GM23338 (cell line): Measurements from ENCODE around the gene MAST4. TPM values are rescaled to one million over a fixed set of nuclear protein-coding genes. Genes with fewer than 3 reads are reported as not detected.

ENCODE experiments used
- ATAC-seq: fragments of 200-7000 bp; cut with Tn5 transposase; 3 replicates; pipeline ENCODE4 v1.9.1; 2020
- DNase-seq: peaks from one replicate; pipeline ENCODE4 v3.0.0-alpha.2; 2015; ENCODE audit warnings: low spot score
- H2AFZ ChIP-seq: fragments of 200-600 bp; sonication (generic); 2 replicates; pipeline ENCODE4 v1.8.0; 2016; ENCODE audit warnings: antibody characterized with exemption, mild to moderate bottlenecking, moderate library complexity
- H3F3A ChIP-seq: fragments of 200-600 bp; sonication (generic); replicated peaks from 2 replicates; pipeline ENCODE4 v1.8.0; 2017; ENCODE audit warnings: antibody characterized with exemption, mixed run types, low read depth
- H3K27ac ChIP-seq: fragments of 200-600 bp; sonication (generic); 2 replicates; pipeline ENCODE4 v1.6.1; 2016; ENCODE audit warnings: low read depth
- H3K27me3 ChIP-seq: fragments of 200-600 bp; sonication (generic); 2 replicates; pipeline ENCODE4 v1.8.0; 2016; ENCODE audit warnings: mild to moderate bottlenecking, mixed run types, moderate library complexity; ENCODE audit not compliant: insufficient read depth
- H3K36me3 ChIP-seq: fragments of 200-600 bp; sonication (generic); 2 replicates; pipeline ENCODE4 v1.8.0; 2016; ENCODE audit warnings: mild to moderate bottlenecking; ENCODE audit not compliant: insufficient read depth
- H3K4me1 ChIP-seq: fragments of 200-600 bp; sonication (generic); 2 replicates; pipeline ENCODE4 v1.8.0; 2016; ENCODE audit warnings: mild to moderate bottlenecking, moderate library complexity; ENCODE audit not compliant: insufficient read depth
- H3K4me2 ChIP-seq: fragments of 200-600 bp; sonication (generic); 2 replicates; pipeline ENCODE4 v1.7.1; 2017; ENCODE audit warnings: mixed run types
- H3K4me3 ChIP-seq: fragments of 200-600 bp; sonication (generic); 2 replicates; pipeline ENCODE4 v1.6.1; 2016; ENCODE audit warnings: mixed run types
- H3K79me2 ChIP-seq: fragments of 200-600 bp; sonication (generic); replicated peaks from 2 replicates; pipeline ENCODE4 v1.8.0; 2017; ENCODE audit warnings: mild to moderate bottlenecking; ENCODE audit not compliant: insufficient read depth
- H3K9me2 ChIP-seq: fragments of 200-600 bp; sonication (generic); 2 replicates; pipeline ENCODE4 v1.8.0; 2017; ENCODE audit not compliant: insufficient read depth
- H4K20me1 ChIP-seq: fragments of 200-600 bp; sonication (generic); replicated peaks from 2 replicates; pipeline ENCODE4 v1.8.0; 2017; ENCODE audit warnings: mild to moderate bottlenecking; ENCODE audit not compliant: insufficient read depth
- H3K27ac Mint-ChIP-seq: 2 replicates; pipeline ENCODE4 v1.8.0; 2020; ENCODE audit warnings: inconsistent platforms, mild to moderate bottlenecking, moderate library complexity, mixed read lengths
- H3K27me3 Mint-ChIP-seq: 3 replicates; pipeline ENCODE4 v1.8.0; 2022; ENCODE audit warnings: low read depth, mild to moderate bottlenecking, moderate library complexity, mixed read lengths, inconsistent platforms; ENCODE audit not compliant: insufficient read depth, poor library complexity
- H3K36me3 Mint-ChIP-seq: 3 replicates; pipeline ENCODE4 v1.8.0; 2021; ENCODE audit warnings: low read depth, mild to moderate bottlenecking, inconsistent platforms, moderate library complexity, mixed read lengths
- H3K4me1 Mint-ChIP-seq: 3 replicates; pipeline ENCODE4 v1.8.0; 2020; ENCODE audit warnings: mild to moderate bottlenecking, inconsistent platforms, mixed read lengths
- H3K4me3 Mint-ChIP-seq: 3 replicates; pipeline ENCODE4 v1.8.0; 2021; ENCODE audit warnings: moderate library complexity, mild to moderate bottlenecking, inconsistent platforms, mixed read lengths
- H3K9me3 Mint-ChIP-seq: 3 replicates; pipeline ENCODE4 v1.8.0; 2020; ENCODE audit warnings: moderate library complexity, mild to moderate bottlenecking, inconsistent platforms, mixed read lengths
- CREB1 ChIP-seq: fragments of 250-450 bp; sonication (Bioruptor Pico); IDR thresholded peaks from 2 replicates; pipeline ENCODE4 v1.5.0; 2020; ENCODE audit warnings: low read depth, mild to moderate bottlenecking, moderate library complexity
- CTCF ChIP-seq, 2 experiments: fragments of 200-600 bp in 1 of 2; sonication (generic) in 1 of 2; conservative IDR thresholded peaks; 2 replicates each; pipeline versions ENCODE4 v1.5.1 to v1.6.1; 2016 to 2017; ENCODE audit warnings: antibody characterized with exemption in 2 of 2, low read depth in 2 of 2, mild to moderate bottlenecking in 2 of 2, moderate library complexity in 1 of 2
- ETS1 ChIP-seq: IDR thresholded peaks from 2 replicates; pipeline ENCODE4 v1.6.1; 2016; ENCODE audit warnings: antibody characterized with exemption
- EZH2 ChIP-seq: fragments of 200-600 bp; sonication (generic); IDR thresholded peaks from one replicate; pipeline ENCODE4 v1.8.0; 2017; ENCODE audit warnings: antibody characterized with exemption, mild to moderate bottlenecking, low read depth; ENCODE audit not compliant: unreplicated experiment
- EZH2phosphoT487 ChIP-seq: fragments of 200-600 bp; sonication (generic); IDR thresholded peaks from one replicate; pipeline ENCODE4 v1.8.1; 2018; ENCODE audit warnings: antibody characterized with exemption; ENCODE audit not compliant: unreplicated experiment
- JUNB ChIP-seq: IDR thresholded peaks from one replicate; pipeline ENCODE4 v1.6.1; 2016; ENCODE audit warnings: antibody characterized with exemption; ENCODE audit not compliant: unreplicated experiment
- NANOG ChIP-seq: IDR thresholded peaks from 2 replicates; pipeline ENCODE4 v1.6.1; 2016; ENCODE audit warnings: antibody characterized with exemption, borderline replicate concordance
- POLR2AphosphoS5 ChIP-seq: IDR thresholded peaks from 2 replicates; pipeline ENCODE4 v1.6.1; 2016; ENCODE audit warnings: antibody characterized with exemption, low read depth
- REST ChIP-seq: IDR thresholded peaks from one replicate; pipeline ENCODE4 v1.6.1; 2018; ENCODE audit warnings: antibody characterized with exemption; ENCODE audit not compliant: unreplicated experiment
- STAT1 ChIP-seq: IDR thresholded peaks from one replicate; pipeline ENCODE4 v1.6.1; 2016; ENCODE audit warnings: antibody characterized with exemption; ENCODE audit not compliant: unreplicated experiment
- ZNF114 ChIP-seq: fragments of 250-450 bp; sonication (Bioruptor Pico); IDR thresholded peaks from 2 replicates; pipeline ENCODE4 v1.5.0; 2020; ENCODE audit warnings: mild to moderate bottlenecking, moderate library complexity
- ZNF331 ChIP-seq: fragments of 250-450 bp; sonication (Bioruptor Pico); IDR thresholded peaks from 2 replicates; pipeline ENCODE4 v1.5.0; 2020; ENCODE audit warnings: low read depth, mild to moderate bottlenecking, moderate library complexity
- ZNF462 ChIP-seq: fragments of 250-450 bp; sonication (Bioruptor Pico); IDR thresholded peaks from 2 replicates; pipeline ENCODE4 v1.5.0; 2020; ENCODE audit warnings: mild to moderate bottlenecking, moderate library complexity
- polyA plus RNA-seq: library from polyadenylated mRNA; unstranded; fragments of >200 nt; fragmentation: Nextera tagmentation; extraction: Ambion mirVana; gene quantifications from 2 replicates; pipeline ENCODE4 v1.2.1, GENCODE V29; 2016
- total RNA-seq: library from RNA; depleted of rRNA; stranded (reverse); fragments of >200 nt; shearing (Covaris generic); gene quantifications from 2 replicates; pipeline ENCODE4 v1.2.3, GENCODE V29; 2014

Gene MAST4
- total and polyA plus RNA-seq, 2 experiments from 2014 or later = 3.6 to 8.5 TPM

GRCh38 chr5:67028941-67029340 lies 432.7 kb downstream of the MAST4 start:
- Histone ChIP-seq H3K4me2 (no peak overlapping the region), H3K4me3 (no peak overlapping the region), H3K79me2 (no peaks in the 10 kb centered on the region), H3K27me3 (no peaks in the 10 kb centered on the region), H4K20me1 (no peaks in the 10 kb centered on the region), H3F3A (no peaks in the 10 kb centered on the region), H3K9me2 (no peaks in the 10 kb centered on the region; the same call in 1 of the 2 replicates), H3K36me3 (no peaks in the 10 kb centered on the region), H2AFZ (no peak overlapping the region), H3K4me1 (no peaks in the 10 kb centered on the region), H3K27ac (no peak overlapping the region)
- H3K4me3 Mint-ChIP-seq = no peak overlapping the region
- DNase-seq = no peak
- no peak for ATAC-seq
- no peak overlapping the region for H3K27ac Mint-ChIP-seq
- H3K27me3 Mint-ChIP-seq = no peaks in the 10 kb centered on the region
- no peaks in the 10 kb centered on the region for H3K36me3 Mint-ChIP-seq
- H3K4me1 Mint-ChIP-seq = peaks cover 13% of the 10 kb centered on the region
- no peaks in the 10 kb centered on the region for H3K9me3 Mint-ChIP-seq
- TF ChIP-seq POLR2AphosphoS5 = no peak
- no peak for TF ChIP-seq ZNF114
- TF ChIP-seq JUNB = no peak
- TF ChIP-seq EZH2phosphoT487 = no peak
- TF ChIP-seq ZNF462 (CRISPR knock-in tag) = no peak
- TF ChIP-seq ETS1 = no peak
- TF ChIP-seq NANOG = no peak
- TF ChIP-seq ZNF331 (CRISPR knock-in tag) = no peak
- TF ChIP-seq EZH2 = no peak
- TF ChIP-seq REST = no peak
- TF ChIP-seq CREB1 = no peak
- TF ChIP-seq STAT1 = no peak
- no peak for TF ChIP-seq CTCF (conservative IDR thresholded peaks at IDR 0.05; ENCODE audit: low read depth in 2 of 2)
